ENCODE data around the gene FTHL17. TPM values are rescaled to one million over a fixed set of nuclear protein-coding genes. Genes with fewer than 3 reads are reported as not detected.

FTHL17 gene
- polyA plus RNA-seq (2012; ENCODE audit: insufficient read depth, insufficient read length, low read depth) = not detected

GRCh38 chrX:31071725-31072124 is at the start of gene FTHL17:
Gene FTHL17 (minus strand): TSS chrX:31072041. CDS start chrX:31071953, 88 bp downstream.
- no peak for DNase-seq
- no peak for TF ChIP-seq CTCF (IDR thresholded peaks at IDR 0.05; ENCODE audit: low read depth, low read length)
- H3K4me1 ChIP-seq = no peaks in the 10 kb centered on the region
- H3K27me3 ChIP-seq = no peaks in the 10 kb centered on the region
- H3K9me3 ChIP-seq = no peaks in the 10 kb centered on the region
- H3K36me3 ChIP-seq = no peaks in the 10 kb centered on the region
- H3K4me3 ChIP-seq (ENCODE audit: low read depth, low read length) = no peak within 1 kb of the TSS

- Histone ChIP-seq H3K4me3 (ENCODE audit: low read depth, low read length) (no peak overlapping the region), H3K36me3 (no peaks in the 10 kb centered on the region)
- no peak for DNase-seq
Measured at GRCh38 chrX:31117266-31117665, 45.4 kb upstream of the FTHL17 start.

GRCh38 chrX:31115398-31115797 is 43.6 kb upstream of the FTHL17 start:
- no peak for TF ChIP-seq CTCF (IDR thresholded peaks at IDR 0.05; ENCODE audit: low read depth, low read length)
- no peaks in the 10 kb centered on the region for H3K9me3 ChIP-seq
- no peaks in the 10 kb centered on the region for H3K27me3 ChIP-seq
- H3K36me3 ChIP-seq = no peaks in the 10 kb centered on the region
- DNase-seq = no peak
- no peak overlapping the region for H3K4me3 ChIP-seq (ENCODE audit: low read depth, low read length)
- no peaks in the 10 kb centered on the region for H3K4me1 ChIP-seq

More at GRCh38 chrX:31117266-31117665, 45.4 kb upstream of the FTHL17 start:
- TF ChIP-seq CTCF (IDR thresholded peaks at IDR 0.05; ENCODE audit: low read depth, low read length) = no peak
- Histone ChIP-seq H3K27me3 (no peaks in the 10 kb centered on the region), H3K9me3 (no peaks in the 10 kb centered on the region), H3K4me1 (no peaks in the 10 kb centered on the region)

- H3K4me3 ChIP-seq (ENCODE audit: low read depth, low read length) = no peak overlapping the region
- TF ChIP-seq CTCF (IDR thresholded peaks at IDR 0.05; ENCODE audit: low read depth, low read length) = no peak
- H3K27me3 ChIP-seq = no peaks in the 10 kb centered on the region
- H3K36me3 ChIP-seq = no peaks in the 10 kb centered on the region
- H3K9me3 ChIP-seq = no peaks in the 10 kb centered on the region
- DNase-seq = no peak
- no peaks in the 10 kb centered on the region for H3K4me1 ChIP-seq
Measured at GRCh38 chrX:31114858-31115257, 43.0 kb upstream of the FTHL17 start.

- no peaks in the 10 kb centered on the region for H3K4me1 ChIP-seq
- DNase-seq = no peak
- H3K9me3 ChIP-seq = no peaks in the 10 kb centered on the region
- no peaks in the 10 kb centered on the region for H3K27me3 ChIP-seq
- H3K36me3 ChIP-seq = no peaks in the 10 kb centered on the region
- H3K4me3 ChIP-seq (ENCODE audit: low read depth, low read length) = no peak overlapping the region
- TF ChIP-seq CTCF (IDR thresholded peaks at IDR 0.05; ENCODE audit: low read depth, low read length) = no peak
Measured at GRCh38 chrX:31112226-31112999, 40.6 kb upstream of the FTHL17 start.

- no peaks in the 10 kb centered on the region for H3K9me3 ChIP-seq
- H3K4me3 ChIP-seq (ENCODE audit: low read depth, low read length) = no peak overlapping the region
- H3K36me3 ChIP-seq = no peaks in the 10 kb centered on the region
- no peak for DNase-seq
- no peaks in the 10 kb centered on the region for H3K4me1 ChIP-seq
- no peak for TF ChIP-seq CTCF (IDR thresholded peaks at IDR 0.05; ENCODE audit: low read depth, low read length)
- H3K27me3 ChIP-seq = no peaks in the 10 kb centered on the region
Measured at GRCh38 chrX:31110657-31111056, 38.8 kb upstream of the FTHL17 start.
